ENCODE results near the gene DDX52. TPM values are rescaled to one million over a fixed set of nuclear protein-coding genes. Genes with fewer than 3 reads are reported as not detected.

The DDX52 gene
- total RNA-seq, 2 donors from 2014 or later: 25.0 to 45.2 TPM

- Mint-ChIP-seq H3K9me3 (no peaks in the 10 kb centered on the region), H3K36me3 (peaks cover 18 to 31% of the 10 kb centered on the region in 2 donors), H3K27ac (no peak overlapping the region)
- ATAC-seq (no peak), DNase-seq (ENCODE audit: low spot score in 2 of 2) (no peak)
Measured at GRCh38 chr17:37567137-37567536, 76.1 kb downstream of the DDX52 start.

GRCh38 chr17:37564252-37564651, 79.0 kb downstream of the DDX52 start:
- DNase-seq (ENCODE audit: low spot score in 2 of 2) (no peak), ATAC-seq (peak in 1 of 2 donors; percentile 73)
- Mint-ChIP-seq H3K36me3 (peaks cover 18 to 31% of the 10 kb centered on the region in 2 donors), H3K9me3 (no peaks in the 10 kb centered on the region), H3K27ac (peak overlapping the region; percentile 50 to 57)

GRCh38 chr17:37562016-37562745, 81.1 kb downstream of the DDX52 start:
- H3K36me3 Mint-ChIP-seq: peaks cover 11 to 29% of the 10 kb centered on the region in 2 donors
- no peak for DNase-seq (ENCODE audit: low spot score in 2 of 2)
- no peak overlapping the region for H3K27ac Mint-ChIP-seq
- ATAC-seq: no peak
- H3K9me3 Mint-ChIP-seq: no peaks in the 10 kb centered on the region

Other genes starting within 250 kb of the DDX52 start
- gene ACACA, start 236.6 kb downstream of the DDX52 start, total RNA-seq: 10 to 100 TPM; 47.6 to 59.9 TPM
- gene TADA2A, start 236.6 kb downstream of the DDX52 start, total RNA-seq: 10 to 100 TPM; 24.8 to 33.4 TPM
- gene DUSP14, start 153.6 kb downstream of the DDX52 start, total RNA-seq: 10 to 100 TPM in 1 of 2 donors, 1 to 10 TPM in 1; 7.6 to 13.1 TPM
- 10 to 100 TPM; 53.3 to 76.5 TPM for gene SYNRG, start 34.0 kb downstream of the DDX52 start, total RNA-seq
- 1 to 10 TPM in 1 of 2 donors, under 1 TPM in 1; 0.14 to 1.4 TPM for gene HNF1B, start 101.6 kb upstream of the DDX52 start, total RNA-seq

All from activated naive CD4-positive, alpha-beta T cell treated with anti-CD3 and anti-CD28 coated beads, Interleukin-2, amount 50 U/mL, for 72 hours (primary cell).